SHP77 treated with DMSO at 0.1 percent for 48 hours (cell line): ENCODE measurements around the gene SLC34A1.

ENCODE experiments used
- DNase-seq: peaks from one replicate; lab custom pipeline; 2025; lab: John Stamatoyannopoulos, UW

Gene SLC34A1

GRCh38 chr5:177432143-177432838 is 48.1 kb downstream of the SLC34A1 start:
- no peak for DNase-seq

- DNase-seq = no peak
These were observed 48.8 kb downstream of the SLC34A1 start for GRCh38 chr5:177432839-177433657.

GRCh38 chr5:177433658-177434217 is 49.5 kb downstream of the SLC34A1 start:
- no peak for DNase-seq

GRCh38 chr5:177434437-177434836 is 50.2 kb downstream of the SLC34A1 start:
- no peak for DNase-seq

- DNase-seq = no peak
These were observed 50.9 kb downstream of the SLC34A1 start for GRCh38 chr5:177434942-177435738.

GRCh38 chr5:177435847-177436536 is 51.8 kb downstream of the SLC34A1 start:
- DNase-seq = no peak

GRCh38 chr5:177437623-177438022 is 53.4 kb downstream of the SLC34A1 start:
- DNase-seq = no peak

GRCh38 chr5:177438468-177438867 is 54.2 kb downstream of the SLC34A1 start:
- DNase-seq = no peak

GRCh38 chr5:177439518-177440053 is 55.4 kb downstream of the SLC34A1 start:
- DNase-seq = no peak

GRCh38 chr5:177440211-177440989 is 56.2 kb downstream of the SLC34A1 start:
- DNase-seq = no peak

GRCh38 chr5:177440990-177441780 is 57.0 kb downstream of the SLC34A1 start:
- no peak for DNase-seq

GRCh38 chr5:177442066-177442826 is 58.0 kb downstream of the SLC34A1 start:
- DNase-seq = no peak

- DNase-seq = no peak
These were observed 59.1 kb downstream of the SLC34A1 start for GRCh38 chr5:177443144-177443983.

GRCh38 chr5:177444106-177445051 is 60.1 kb downstream of the SLC34A1 start:
- DNase-seq = no peak

- DNase-seq = no peak
These were observed 61.0 kb downstream of the SLC34A1 start for GRCh38 chr5:177445052-177445916.

- no peak for DNase-seq
These were observed 61.6 kb downstream of the SLC34A1 start for GRCh38 chr5:177445917-177446199.
